ENCODE measurements around the gene PHF21B. TPM values are rescaled to one million over a fixed set of nuclear protein-coding genes. Genes with fewer than 3 reads are reported as not detected.

The PHF21B gene
- total and polyA plus RNA-seq, 2 donors (not counting 3 experiments of a cell fraction or from before 2014, with no cell fraction given), result not detected

- no peak for TF ChIP-seq MAX (IDR thresholded peaks at IDR 0.05; ENCODE audit: insufficient read depth, insufficient read length)
- TF ChIP-seq GATA2 (IDR thresholded peaks at IDR 0.05; ENCODE audit: insufficient read depth, insufficient read length, low read depth, low read length), result no peak
- no peak for TF ChIP-seq MYC (IDR thresholded peaks at IDR 0.05; ENCODE audit: low read depth, low read length)
- no peak for TF ChIP-seq EZH2 (IDR thresholded peaks at IDR 0.05; ENCODE audit: borderline replicate concordance, low read depth, low read length, severe bottlenecking)
- no peak for TF ChIP-seq FOS (IDR thresholded peaks at IDR 0.05; ENCODE audit: borderline replicate concordance, insufficient read depth, low read length)
- no peak for TF ChIP-seq JUN (IDR thresholded peaks at IDR 0.05; ENCODE audit: borderline replicate concordance, insufficient read depth, insufficient read length, low read depth)
- no peak for TF ChIP-seq POLR2AphosphoS5 (IDR thresholded peaks at IDR 0.05; ENCODE audit: insufficient read depth, low read depth, low read length)
- TF ChIP-seq POLR2A (IDR thresholded peaks at IDR 0.05; ENCODE audit: low read depth, low read length), result no peak
- no peak for TF ChIP-seq CTCF (IDR thresholded peaks at IDR 0.05; ENCODE audit: extremely low read depth in 1 of 2, insufficient read depth in 1 of 2, low read depth in 1 of 2, low read length in 2 of 2)
- Histone ChIP-seq H3K9me3 (replicated peaks; ENCODE audit: control insufficient read depth, insufficient read depth, low read length) (no peaks in the 10 kb centered on the region), H3K27ac (ENCODE audit: insufficient read depth, low read depth, low read length) (no peak overlapping the region), H3K36me3 (ENCODE audit: control insufficient read depth in 2 of 2, extremely low read depth in 1 of 2, insufficient read depth in 2 of 2, low read length in 2 of 2) (no peaks in the 10 kb centered on the region), H3K9ac (replicated peaks; ENCODE audit: extremely low read depth, insufficient read depth, low read length) (no peak overlapping the region), H2AFZ (ENCODE audit: low read depth, low read length) (no peak overlapping the region), H3K4me3 (replicated peaks in 1 of 3; ENCODE audit: insufficient read depth in 1 of 3, low read depth in 1 of 3, low read length in 3 of 3) (no peak overlapping the region), H3K4me1 (ENCODE audit: control insufficient read depth, extremely low read depth, insufficient read depth, low read length) (peaks cover 10% of the 10 kb centered on the region), H3K9me1 (replicated peaks; ENCODE audit: control insufficient read depth, extremely low read depth, insufficient read depth, low read length) (no peaks in the 10 kb centered on the region), H3K79me2 (ENCODE audit: control insufficient read depth, insufficient read depth, low read length) (no peaks in the 10 kb centered on the region), H4K20me1 (replicated peaks; ENCODE audit: control insufficient read depth, extremely low read depth, insufficient read depth, low read length) (no peaks in the 10 kb centered on the region), H3K4me2 (ENCODE audit: insufficient read depth, low read length) (no peak overlapping the region), H3K27me3 (ENCODE audit: control insufficient read depth in 2 of 2, insufficient read depth in 2 of 2, low read length in 2 of 2) (peaks cover 25 to 27% of the 10 kb centered on the region in 2 experiments)
- ChIA-PET POLR2A (no interaction called here), CTCF (no interaction called here)
- DNase-seq (ENCODE audit: low read depth, low spot score) (no peak), FAIRE-seq (no peak)
- intact Hi-C loops (cut with micrococcal nuclease) (no loop called here), dilution Hi-C loops (cut with MboI; ENCODE audit: extremely low pct_ligation_motif_present, low sequenced_read_pairs) (no loop called here)
- BruUV-seq (replicated peaks), result no TSS peak
Measured at GRCh38 chr22:45013138-45013537, 3.3 kb upstream of the PHF21B start.
